ENCODE results near the gene NNAT.
"Not testable (repeated sequence)": the region's sequence is repeated elsewhere in the genome, so short reads cannot be mapped to it uniquely, and the experiment has no call there.

The NNAT gene

GRCh38 chr20:37541326-37541725, 20.3 kb downstream of the NNAT start:
- no peak for DNase-seq (ENCODE audit: low read depth)

DNA sequence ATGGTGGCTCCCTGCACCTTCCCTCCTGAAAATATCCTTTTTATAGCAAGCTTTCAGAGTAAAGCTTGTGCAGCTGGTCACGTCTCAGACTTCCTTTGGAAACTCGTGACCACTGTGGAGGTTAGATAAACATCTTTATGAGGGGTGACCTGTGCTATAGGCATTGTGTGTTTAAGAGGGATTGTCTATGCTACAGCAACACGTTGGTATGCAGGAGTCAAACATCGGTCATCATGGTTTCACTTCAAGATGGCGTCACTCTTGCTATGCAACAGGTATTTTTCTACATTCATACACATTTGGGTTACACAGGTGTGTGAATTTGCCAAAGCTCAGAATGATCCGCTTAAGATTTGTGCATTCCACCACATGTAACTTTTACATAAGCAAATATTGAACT, 21.2 kb downstream of the NNAT start:
- no peak for DNase-seq (ENCODE audit: low read depth)

DNA sequence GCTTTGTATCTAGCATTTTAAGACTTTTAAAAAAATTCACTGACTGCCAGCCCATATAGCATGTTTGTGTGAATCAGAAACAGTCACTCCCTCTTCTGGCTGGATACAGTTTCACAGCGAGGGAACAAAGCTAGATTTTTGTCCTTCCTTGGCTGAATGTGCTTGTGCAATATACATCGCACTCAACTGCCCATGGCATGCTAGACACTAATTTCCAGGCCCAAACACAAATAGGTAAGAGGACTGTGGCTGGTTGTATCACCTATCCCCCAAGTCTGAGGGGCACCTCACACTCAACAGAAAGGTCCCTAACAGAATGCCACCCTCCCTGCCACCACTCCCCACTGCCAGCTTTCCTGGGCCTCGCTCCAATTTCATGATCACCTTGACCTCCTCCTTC, 22.8 kb downstream of the NNAT start:
- no peak for DNase-seq (ENCODE audit: low read depth)

- DNase-seq (ENCODE audit: low read depth): no peak
These were observed 23.3 kb downstream of the NNAT start for GRCh38 chr20:37544386-37544785.

GRCh38 chr20:37545516-37545915, 24.5 kb downstream of the NNAT start:
- no peak for DNase-seq (ENCODE audit: low read depth)

DNA sequence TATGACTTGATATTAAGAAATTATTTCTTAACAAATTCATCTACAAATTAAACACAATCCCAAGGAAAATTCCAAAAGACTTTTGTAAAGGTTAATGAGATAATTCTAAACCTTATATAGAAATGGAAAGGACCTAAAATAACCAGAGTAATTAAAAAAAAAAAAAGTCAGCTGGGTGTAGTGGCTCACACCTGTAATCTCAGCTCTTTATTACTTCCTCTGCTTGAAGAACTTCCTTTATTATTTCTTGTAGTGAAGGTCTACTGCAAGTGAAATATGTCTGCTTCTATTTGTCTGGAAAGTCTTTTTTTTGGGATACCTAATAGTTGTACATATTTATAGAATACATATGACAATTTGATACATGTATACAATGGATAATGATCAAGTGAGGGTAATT, 26.9 kb downstream of the NNAT start:
- DNase-seq (ENCODE audit: low read depth): no peak

DNA sequence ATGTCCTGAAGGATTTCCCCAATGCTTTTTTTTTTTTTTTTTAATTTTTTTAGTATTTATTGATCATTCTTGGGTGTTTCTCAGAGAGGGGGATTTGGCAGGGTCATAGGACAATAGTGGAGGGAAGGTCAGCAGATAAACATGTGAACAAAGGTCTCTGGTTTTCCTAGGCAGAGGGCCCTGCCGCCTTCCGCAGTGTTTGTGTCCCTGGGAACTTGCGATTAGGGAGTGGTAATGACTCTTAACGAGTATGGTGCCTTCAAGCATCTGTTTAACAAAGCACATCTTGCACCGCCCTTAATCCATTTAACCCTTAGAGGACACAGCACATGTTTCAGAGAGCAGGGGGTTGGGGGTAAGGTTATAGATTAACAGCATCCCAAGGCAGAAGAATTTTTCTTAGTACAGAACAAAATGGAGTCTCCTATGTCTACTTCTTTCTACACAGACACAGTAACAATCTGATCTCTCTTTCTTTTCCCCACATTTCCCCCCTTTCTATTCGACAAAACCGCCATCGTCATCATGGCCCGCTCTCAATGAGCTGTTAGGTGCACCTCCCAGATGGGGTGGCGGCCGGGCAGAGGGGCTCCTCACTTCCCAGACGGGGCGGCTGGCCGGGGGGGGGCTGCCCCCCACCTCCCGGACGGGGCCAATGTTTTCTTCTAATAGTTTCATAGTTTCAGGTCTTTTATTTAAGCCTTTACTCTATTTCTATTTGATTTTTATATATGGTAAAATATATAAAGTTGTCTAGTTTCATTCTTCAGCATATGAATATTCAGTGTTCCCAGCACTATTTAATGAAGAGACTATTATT, 29.3 kb downstream of the NNAT start:
- not testable (repeated sequence) for DNase-seq (ENCODE audit: low read depth)

DNA sequence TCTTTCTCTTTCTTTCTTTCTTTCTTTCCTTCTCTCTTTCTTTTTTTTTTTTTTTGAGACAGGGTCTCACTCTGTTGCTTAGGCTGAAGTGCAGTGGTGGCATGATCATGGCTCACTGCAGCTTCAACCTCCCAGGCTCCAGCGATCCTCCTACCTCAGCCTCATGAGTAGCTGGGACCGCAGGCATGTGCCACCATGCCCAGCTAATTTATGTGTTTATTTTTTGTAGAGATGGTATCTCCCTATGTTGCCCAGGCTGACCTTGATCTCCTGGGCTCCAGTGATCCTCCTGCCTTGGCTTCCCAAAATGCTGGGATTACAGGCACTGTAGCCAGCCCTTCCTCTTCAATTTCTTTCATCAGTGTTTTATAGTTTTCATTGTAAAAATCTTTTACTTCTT, 30.6 kb downstream of the NNAT start:
- not testable (repeated sequence) for DNase-seq (ENCODE audit: low read depth)

DNA sequence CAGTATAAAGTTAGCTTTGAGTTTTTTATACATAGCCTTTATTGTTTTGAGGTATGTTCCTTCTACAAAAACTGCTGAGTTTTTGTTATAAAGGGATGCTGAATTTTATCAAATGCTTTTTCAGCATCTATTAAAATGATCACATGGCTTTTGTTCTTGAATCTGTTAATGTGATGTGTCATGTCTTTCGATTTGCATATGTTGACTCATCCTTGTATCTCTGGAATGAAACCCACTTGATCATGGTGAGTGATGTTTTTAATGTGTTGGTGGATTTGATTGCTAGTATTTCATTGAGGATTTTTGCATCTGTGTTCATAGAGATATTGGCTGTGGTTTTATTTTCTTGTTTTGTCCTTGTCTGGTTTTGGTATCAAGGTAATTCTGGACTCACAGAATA, 31.4 kb downstream of the NNAT start:
- DNase-seq (ENCODE audit: low read depth): no peak

- not testable (repeated sequence) for DNase-seq (ENCODE audit: low read depth)
These were observed 33.8 kb downstream of the NNAT start for GRCh38 chr20:37554721-37555298.

DNA sequence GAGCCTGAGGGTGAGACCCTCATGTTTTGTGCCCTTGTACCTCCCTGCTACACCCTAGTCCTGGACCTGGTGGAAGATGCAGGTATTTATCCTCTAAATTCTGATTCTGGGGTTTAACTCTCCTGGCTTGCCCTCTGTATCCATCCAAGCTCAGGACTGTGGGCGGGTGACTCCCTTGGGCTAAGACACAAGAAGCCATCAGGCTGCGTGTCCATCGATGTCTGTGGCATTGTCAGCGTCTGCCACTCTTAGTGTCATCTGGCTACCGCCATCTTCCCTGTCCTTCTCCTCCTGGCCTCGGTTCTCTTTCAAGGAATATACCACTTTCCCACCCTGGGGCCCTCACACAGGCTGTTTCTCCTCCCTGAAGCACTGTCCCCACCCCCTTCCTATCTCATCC, 35.5 kb downstream of the NNAT start:
- no peak for DNase-seq (ENCODE audit: low read depth)

- DNase-seq (ENCODE audit: low read depth): no peak
These were observed 37.3 kb downstream of the NNAT start for GRCh38 chr20:37558306-37558705.

- DNase-seq (ENCODE audit: low read depth): no peak
These were observed 37.7 kb downstream of the NNAT start for GRCh38 chr20:37558779-37559178.

GRCh38 chr20:37559312-37560027, 38.4 kb downstream of the NNAT start:
- no peak for DNase-seq (ENCODE audit: low read depth)

DNA sequence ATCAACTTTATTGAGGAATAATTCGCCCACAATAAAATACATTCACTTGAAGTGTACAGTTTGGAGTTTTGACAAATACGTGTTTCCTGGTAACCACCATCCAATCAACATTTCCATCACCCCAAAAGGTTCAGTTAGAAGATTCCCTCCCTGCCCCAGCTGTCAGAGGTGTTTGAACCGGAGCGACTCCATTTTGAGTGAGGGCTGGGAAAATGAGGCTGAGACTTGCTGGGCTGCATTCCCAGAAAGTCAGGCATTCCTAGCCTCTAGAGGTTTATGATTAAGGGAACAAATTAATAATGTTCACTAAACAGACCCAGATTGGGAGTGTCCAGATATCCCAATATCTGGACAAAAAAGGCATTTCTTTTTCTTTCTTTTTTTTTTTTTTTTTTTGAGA, 39.6 kb downstream of the NNAT start:
- no peak for DNase-seq (ENCODE audit: low read depth)

- no peak for DNase-seq (ENCODE audit: low read depth)
These were observed 41.8 kb downstream of the NNAT start for GRCh38 chr20:37562695-37563480.

DNA sequence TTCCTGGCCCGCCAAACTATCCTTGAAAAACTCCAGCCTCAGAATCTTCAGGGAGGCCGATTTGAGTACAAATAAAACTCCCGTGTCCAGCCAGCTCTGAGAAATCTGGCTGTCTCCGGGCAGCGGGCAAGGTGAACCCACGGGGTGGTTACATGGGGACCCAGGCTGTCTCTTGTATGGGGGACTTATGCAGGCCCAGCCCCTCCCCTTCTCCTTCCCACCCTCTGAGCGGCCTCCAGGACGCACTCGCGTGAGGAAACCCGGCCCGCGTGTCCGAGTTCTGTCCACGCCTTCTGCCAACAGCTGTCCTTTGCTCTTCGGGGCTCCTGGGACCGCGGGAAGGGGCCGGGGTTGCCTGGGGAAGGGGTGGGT, 43.0 kb downstream of the NNAT start:
- DNase-seq (ENCODE audit: low read depth): no peak

DNA sequence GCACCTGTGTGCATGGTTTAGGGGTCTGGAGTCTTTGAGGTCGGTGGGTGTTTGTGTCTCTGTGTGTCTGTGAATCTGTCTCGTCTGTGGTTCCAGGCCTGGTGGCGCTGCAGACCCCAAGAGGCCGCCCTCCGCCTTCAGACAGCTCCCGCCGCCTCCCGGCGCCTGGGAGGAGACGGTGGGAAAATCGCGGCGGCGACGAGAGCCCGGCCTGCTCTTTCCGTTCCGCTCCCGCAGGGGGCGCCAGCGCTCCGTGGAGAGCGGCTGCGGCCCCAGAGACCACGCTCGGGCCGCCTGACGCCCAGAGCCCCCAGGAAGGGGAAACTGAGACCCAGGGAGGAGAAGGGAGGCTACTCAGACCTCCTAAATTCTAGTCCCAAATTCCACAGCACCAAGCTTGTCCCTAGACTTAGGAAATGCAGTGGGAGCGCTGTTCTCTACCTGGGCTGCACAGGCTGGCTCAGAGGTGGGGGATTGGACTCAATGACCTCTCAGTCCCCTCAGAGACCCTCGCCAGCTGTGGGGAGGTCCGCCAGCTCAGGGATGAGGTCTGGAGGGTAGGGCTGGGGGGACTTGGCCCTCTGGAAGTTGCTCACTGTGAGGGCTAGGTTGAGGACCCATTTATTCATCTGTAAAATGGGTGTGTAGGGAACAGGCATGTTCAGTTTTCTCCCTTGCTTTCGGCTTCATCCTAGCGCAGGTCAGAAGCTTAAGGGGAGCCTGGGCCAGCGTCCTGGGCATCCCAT, 43.5 kb downstream of the NNAT start:
- no peak for DNase-seq (ENCODE audit: low read depth)

- DNase-seq (ENCODE audit: low read depth): no peak
These were observed 44.2 kb downstream of the NNAT start for GRCh38 chr20:37565134-37565811.

DNA sequence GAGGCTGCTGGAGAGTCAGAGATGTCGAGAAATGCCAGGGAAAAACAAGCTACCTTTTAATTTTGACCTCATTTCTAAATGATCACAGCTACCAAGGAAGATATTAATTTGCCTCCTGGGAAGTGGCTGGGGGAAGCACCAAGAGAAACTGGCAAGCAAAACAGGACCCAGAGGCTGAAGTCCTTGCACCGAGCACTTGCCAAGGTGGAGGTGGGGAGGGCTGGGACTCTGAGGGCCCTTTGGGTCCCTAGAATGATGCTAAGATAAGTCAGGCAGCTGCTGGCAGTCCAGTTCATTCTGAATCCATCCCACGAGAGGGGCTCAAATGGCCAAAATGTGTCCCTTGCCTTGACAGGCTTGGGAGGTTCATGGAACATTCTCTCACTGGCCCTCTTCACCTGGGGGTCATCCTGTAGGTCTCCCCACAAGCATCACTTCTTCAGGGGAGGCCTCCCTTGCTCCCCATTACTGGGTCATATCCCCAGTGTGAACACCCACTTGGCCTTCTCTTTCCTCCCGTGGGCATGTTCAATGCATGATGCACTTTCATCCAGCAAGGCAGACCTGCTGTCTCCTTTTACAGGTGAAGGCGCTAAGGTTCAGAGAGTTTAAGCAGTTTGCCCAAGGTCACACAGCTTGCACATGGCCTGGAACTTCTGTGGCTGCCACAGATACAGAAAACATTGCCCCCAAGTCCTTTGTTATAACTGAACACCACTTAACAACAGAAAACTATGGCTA, 45.7 kb downstream of the NNAT start:
- no peak for DNase-seq (ENCODE audit: low read depth)

DNA sequence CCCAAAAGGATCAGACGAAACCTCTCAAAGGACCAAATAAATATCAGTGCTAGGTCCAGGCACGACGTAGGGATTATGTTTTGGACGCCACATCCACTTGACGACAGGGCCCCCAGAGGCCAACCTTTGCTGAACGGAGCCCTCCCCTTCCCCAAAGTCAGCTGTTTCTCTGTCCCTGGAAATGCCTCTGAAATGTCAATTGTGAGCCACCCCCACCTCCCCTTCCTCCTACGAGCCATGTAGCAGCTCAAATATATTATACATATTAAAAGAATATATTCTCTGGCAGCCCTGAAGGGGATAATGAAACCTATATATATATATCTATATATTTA, 46.2 kb downstream of the NNAT start:
- DNase-seq (ENCODE audit: low read depth): no peak

Data from activated T-helper 9 cell treated with anti-CD3 and anti-CD28 coated beads, Interleukin-2, amount 50 U/mL, for 16 hours (primary cell).